Coronary artery (tissue), 2 donors: Measurements from ENCODE around the gene GSC2.

Source experiments
- DNase-seq: peaks from one replicate; pipeline ENCODE4 v3.0.0-alpha.2; 2017; ENCODE audit warnings: low spot score
- H3K27ac ChIP-seq, 2 donors: fragments of 200-600 bp; sonication (generic); one replicate each; pipeline ENCODE4 v1.5.1; 2016 to 2019
- H3K4me3 ChIP-seq: fragments of 200-600 bp; sonication (generic); 2 replicates; pipeline ENCODE4 v1.5.1; 2016; ENCODE audit warnings: mild to moderate bottlenecking, moderate library complexity
- CTCF ChIP-seq: fragments of 200-600 bp; sonication (generic); IDR thresholded peaks from one replicate; pipeline ENCODE4 v1.5.1; 2019; ENCODE audit warnings: antibody characterized with exemption

The GSC2 gene

GRCh38 chr22:19139974-19140373, 10.1 kb downstream of the GSC2 start:
- Histone ChIP-seq H3K27ac (no peak overlapping the region), H3K4me3 (no peak overlapping the region)
- TF ChIP-seq CTCF: no peak
- no peak for DNase-seq

- no peak for DNase-seq
- TF ChIP-seq CTCF: no peak
- no peak overlapping the region for H3K27ac ChIP-seq
- no peak overlapping the region for H3K4me3 ChIP-seq
Observed at GRCh38 chr22:19139001-19139356, 11.1 kb downstream of the GSC2 start.

DNA sequence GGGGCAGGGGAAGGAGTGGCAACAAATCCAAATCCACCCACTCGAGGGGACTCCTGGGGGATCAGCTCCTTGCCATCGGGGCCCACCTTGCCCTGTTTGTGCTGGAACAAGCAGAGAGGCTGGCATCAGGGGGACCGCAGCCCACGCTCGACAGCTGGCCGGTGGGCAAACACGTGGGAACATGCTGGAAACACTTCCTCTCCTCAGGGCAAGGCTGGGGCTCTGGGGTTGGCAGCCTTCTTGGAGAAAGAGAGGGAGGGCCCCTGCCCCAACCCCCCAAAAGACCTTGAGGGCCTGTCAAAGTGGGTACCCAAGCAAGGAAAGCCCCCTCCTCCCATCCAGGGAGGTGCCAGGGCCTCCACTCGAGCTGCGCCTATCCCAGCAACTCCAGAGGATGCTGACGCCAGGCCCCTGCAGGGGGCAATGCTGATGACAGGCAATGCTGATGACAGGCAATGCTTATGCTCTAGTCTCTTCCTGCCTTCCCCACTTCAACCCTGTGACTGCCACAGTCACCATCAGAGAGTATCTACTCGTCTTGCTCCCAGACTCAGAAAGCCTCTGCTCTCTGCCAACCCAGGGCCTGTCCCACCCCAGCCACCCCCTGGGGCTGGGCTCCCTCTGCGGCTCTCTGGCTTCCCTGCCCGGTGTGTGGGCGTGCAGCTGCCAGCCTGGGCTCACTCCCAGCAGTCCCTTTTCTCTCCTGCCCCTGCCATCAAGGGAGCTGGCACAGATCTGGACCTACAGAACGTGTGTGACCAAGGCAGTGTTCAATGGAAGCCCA, 11.7 kb downstream of the GSC2 start:
- no peak for DNase-seq
- Histone ChIP-seq H3K4me3 (no peak overlapping the region), H3K27ac (no peak overlapping the region)
- no peak for TF ChIP-seq CTCF

- Histone ChIP-seq H3K4me3 (no peak overlapping the region), H3K27ac (no peak overlapping the region)
- DNase-seq: no peak
- TF ChIP-seq CTCF: no peak
Observed at GRCh38 chr22:19137384-19138216, 12.5 kb downstream of the GSC2 start.

- Histone ChIP-seq H3K4me3 (no peak overlapping the region), H3K27ac (no peak overlapping the region)
- no peak for TF ChIP-seq CTCF
- no peak for DNase-seq
Observed at GRCh38 chr22:19136915-19137314, 13.2 kb downstream of the GSC2 start.

DNA sequence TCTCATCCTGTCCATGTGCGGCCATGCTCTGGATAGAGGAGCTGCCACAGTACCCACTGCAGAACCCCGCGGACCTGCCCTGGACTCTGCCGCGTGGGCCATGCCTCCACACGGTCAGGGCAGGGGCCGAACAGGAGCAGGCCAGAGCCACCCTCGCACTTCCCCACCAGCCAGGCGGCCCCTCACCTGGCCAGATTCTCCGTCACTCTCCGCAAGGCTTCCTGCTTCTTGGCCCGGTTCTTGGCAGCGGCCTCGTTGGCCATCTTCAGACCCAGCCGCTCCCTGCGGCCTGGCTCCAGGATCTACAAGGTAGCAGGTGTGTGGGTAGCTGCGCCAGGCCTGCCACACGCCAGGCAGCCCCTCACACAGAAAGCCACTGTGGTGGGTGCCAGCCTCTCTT, 15.2 kb downstream of the GSC2 start:
- no peak for DNase-seq
- TF ChIP-seq CTCF: no peak
- H3K4me3 ChIP-seq: no peak overlapping the region
- H3K27ac ChIP-seq: no peak overlapping the region
